B cell (primary cell): Measurements from ENCODE around the gene DHX30.

ENCODE experiments used
- CTCF ChIP-seq: fragments of 200-600 bp; IDR thresholded peaks from one replicate; pipeline ENCODE4 v1.8.0; 2022; ENCODE audit warnings: antibody characterized with exemption, mild to moderate bottlenecking
- EZH2 ChIP-seq: IDR thresholded peaks from 2 replicates; pipeline ENCODE4 v1.6.1; 2012; ENCODE audit warnings: borderline replicate concordance, low read depth, mild to moderate bottlenecking, moderate library complexity, low read length; ENCODE audit not compliant: insufficient read depth, poor library complexity, severe bottlenecking

- TF ChIP-seq CTCF (no peak), EZH2 (no peak)
Measured at GRCh38 chr3:47892286-47893040, 89.5 kb downstream of the DHX30 start.
